GM21619 (cell line): ENCODE data around the gene ITGB6.
A peak's percentile ranks its signal among the peaks of the same experiment; 100 is the strongest.

ENCODE experiments used
- ATAC-seq: cut with Tn5 transposase; IDR thresholded peaks from one replicate; pipeline ENCODE4 v1.9.1; 2021; ENCODE audit not compliant: unreplicated experiment

The ITGB6 gene, protein sequence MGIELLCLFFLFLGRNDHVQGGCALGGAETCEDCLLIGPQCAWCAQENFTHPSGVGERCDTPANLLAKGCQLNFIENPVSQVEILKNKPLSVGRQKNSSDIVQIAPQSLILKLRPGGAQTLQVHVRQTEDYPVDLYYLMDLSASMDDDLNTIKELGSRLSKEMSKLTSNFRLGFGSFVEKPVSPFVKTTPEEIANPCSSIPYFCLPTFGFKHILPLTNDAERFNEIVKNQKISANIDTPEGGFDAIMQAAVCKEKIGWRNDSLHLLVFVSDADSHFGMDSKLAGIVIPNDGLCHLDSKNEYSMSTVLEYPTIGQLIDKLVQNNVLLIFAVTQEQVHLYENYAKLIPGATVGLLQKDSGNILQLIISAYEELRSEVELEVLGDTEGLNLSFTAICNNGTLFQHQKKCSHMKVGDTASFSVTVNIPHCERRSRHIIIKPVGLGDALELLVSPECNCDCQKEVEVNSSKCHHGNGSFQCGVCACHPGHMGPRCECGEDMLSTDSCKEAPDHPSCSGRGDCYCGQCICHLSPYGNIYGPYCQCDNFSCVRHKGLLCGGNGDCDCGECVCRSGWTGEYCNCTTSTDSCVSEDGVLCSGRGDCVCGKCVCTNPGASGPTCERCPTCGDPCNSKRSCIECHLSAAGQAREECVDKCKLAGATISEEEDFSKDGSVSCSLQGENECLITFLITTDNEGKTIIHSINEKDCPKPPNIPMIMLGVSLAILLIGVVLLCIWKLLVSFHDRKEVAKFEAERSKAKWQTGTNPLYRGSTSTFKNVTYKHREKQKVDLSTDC

DNA sequence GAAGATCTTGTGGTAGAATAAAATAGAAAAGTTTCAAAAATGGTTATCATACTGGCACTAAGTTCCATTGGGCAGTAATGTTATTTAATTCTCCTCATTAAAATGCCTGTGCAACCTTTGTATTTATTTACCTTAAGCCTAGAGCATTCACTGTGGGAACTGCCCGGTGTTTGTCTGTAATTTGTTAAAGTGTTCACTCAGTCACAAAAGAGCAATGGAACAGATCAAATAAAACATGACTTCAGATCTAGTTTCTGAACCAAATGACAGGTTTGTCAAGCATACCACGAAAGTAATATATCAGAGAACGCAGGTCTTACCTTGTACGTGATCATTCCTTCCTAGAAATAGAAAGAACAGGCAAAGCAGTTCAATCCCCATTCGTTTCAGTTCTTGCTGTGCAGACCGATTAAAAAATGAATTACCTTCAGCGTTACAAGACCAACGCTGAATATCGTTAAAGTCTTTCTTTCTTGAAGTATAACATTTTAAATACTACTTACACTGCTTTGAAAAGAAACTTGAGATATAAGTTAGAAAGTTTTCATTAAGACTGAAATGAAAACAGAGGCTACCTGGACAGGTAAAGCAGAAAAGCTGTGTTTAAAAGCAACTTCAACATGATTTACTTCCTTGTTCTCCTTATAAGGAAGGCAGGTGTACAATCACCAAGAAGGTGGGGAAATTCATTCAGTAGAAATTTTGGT is at the start of gene ITGB6:
Gene ITGB6 (minus strand): TSS at position 590 of the 707 bp plus-strand sequence. CDS start 209 bp downstream, at position 381.
- ATAC-seq, result no peak

DNA sequence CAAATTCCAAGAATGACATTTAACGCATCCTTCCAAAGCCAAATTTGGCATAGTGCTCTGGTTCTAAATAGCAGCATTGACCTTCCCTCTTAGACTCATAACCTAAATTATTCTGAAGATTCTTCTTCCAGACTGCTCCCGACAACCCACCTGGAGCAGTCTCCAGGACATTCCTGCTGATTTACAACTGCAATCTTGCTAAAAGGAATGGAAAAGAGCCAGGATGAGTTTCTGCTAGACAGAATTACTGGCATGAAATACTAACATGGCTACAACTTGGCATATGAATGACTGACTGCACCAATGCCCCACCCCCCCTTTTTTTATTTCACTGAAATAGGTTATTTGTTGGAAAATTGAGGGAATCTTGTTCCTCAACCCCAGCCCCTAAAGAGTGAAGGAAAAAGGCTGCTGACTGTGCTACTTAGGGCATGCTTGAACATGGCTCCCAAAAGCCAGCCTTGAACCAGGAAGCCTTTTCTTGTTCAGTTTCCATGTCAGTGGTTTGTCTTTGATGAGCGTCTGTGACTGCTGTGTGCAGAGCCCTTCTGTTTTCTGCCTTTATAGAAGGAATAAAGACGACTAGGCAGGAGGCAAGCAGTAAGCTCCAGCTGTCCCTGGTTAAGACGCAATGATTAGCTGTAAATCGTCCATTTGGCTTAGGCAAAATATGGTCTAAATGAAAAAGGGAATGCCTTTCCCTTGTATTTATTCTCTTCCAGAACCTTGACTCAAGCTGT is 47.4 kb upstream of the ITGB6 start:
- ATAC-seq, result no peak

DNA sequence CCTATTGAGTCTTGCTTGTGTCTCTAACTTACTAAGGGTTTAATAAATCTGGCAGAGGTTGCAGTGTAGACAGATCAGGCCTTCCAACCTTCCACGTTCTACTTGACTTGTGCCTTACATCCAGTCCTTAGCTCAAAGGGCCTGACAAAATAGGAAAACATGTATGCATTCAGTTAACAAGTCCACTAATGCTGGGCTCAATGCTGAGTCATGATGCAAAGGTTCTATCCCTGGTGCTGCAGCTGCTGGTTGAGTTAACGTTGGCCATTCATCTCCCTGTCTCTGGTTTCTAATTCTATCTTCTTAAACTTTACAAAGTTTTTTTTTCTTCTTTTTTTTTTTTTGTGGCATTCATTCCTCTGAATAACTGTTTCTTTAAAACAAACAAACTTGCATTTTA is 46.3 kb upstream of the ITGB6 start:
- no peak for ATAC-seq

DNA sequence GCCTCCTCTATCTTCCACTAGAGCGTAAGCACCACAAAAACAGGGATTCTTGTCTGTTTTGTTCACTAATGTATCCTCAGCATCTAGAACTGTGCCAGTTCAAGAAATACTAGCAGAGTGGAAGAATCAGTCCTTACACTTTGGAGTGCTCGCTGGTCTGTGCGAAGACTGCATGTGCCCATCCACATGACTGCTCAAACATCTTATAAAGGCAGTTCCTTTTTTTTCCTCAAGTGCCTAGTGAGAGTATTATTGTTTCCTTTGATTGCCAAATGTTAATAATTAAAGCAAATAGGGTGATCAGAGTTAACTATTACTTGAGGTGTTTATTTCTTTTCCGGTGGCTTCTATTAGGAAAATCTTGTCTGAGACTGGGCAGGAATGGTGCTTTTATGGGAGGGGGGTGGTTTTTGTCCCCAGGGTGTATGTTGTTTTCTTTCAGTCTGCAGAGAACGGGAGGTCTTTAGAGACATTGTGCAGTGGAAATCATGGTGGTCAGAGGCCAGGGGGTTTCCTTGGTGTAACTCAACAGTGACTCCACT is 45.6 kb upstream of the ITGB6 start:
- no peak for ATAC-seq

DNA sequence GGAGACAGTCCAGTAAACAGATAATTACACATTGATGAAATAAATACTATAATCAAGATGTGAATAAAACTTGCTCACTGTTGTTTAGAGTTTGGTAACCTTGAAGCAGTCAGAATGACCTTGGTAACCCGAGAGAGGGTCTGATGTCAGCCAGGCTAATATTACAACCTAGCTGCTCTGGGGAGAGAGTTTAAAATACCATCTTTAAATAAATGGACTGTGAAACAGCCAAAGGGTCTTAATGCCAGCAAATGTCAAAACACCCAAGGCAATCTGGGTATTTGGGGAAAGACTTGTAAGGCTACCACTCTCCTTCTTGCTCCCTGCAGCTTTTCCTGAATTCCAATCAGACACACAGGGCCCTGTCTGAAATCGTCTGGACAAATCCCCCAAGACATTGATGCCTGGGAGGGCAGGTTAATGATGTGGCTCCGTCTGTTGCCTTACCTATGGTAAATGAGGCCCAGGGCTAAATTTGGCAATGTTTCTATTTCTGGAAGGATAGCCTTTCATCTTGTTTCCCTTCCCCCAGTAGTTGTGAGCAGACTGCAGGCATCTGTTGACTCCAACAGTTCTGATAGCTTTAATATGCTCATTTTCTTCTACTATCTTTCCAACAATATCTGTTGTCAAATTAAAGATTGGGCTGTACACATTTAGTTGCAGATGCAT is 43.0 kb upstream of the ITGB6 start:
- ATAC-seq, result no peak

DNA sequence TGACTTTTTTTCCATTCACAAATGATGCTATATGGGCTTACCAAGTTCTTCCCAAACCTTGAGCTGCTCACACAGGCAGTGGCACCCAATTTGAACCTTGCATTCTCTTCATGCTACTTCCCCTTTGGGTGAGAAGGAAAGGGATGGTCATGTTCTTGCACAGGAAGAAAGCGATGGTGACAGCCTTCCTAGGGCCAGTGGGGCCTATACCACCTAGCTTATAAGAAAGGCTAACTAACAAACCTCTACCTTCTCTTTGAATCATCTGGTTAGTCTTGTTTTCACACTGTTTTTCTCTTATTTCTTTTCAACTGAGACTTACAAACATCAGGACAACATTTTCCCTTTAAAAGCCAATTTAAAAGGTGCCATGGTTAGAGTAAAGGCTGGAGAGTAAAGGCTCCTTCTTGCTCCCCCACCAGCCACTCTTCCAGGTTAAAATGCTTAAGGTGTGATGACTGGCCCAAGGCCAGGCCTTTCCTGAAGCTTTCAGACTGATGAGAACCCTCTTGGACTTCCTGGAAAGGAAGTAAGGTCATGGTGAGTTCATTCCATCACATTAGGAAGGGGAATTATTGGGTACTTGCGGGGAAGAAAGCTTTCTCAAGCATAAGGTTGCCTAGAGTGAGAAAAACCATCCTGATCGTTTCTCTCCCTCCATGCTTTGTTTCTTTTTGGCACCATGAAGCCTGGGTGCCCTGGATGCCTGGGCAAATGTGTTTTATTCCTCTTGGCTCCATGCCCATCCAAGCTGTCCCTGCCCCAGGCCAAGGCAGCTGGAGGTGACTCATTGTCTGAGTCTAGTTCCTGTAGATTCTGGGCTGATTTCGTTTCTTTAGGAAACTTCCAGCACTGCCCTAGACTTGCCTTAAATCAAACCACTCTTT is 41.4 kb upstream of the ITGB6 start:
- no peak for ATAC-seq

DNA sequence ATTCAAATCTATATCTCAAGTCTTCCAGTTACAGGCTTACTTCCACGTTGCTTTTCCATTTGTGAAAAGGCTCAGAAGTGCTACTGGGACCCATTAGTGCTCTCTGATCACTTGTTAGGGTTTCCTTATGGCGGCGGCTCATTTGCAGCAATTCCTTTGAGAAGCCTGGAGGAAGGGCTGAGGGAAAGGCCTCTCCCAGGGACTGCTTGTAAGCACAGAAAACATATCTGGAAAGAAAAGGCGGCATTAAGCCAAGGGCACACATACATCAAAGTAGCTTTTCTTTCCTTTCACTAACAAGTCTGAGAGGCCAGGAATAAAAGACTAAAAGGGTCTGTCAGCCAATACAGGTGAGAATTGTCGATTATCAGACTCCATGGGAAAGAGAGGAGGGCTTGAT is 39.4 kb upstream of the ITGB6 start:
- ATAC-seq, result no peak

DNA sequence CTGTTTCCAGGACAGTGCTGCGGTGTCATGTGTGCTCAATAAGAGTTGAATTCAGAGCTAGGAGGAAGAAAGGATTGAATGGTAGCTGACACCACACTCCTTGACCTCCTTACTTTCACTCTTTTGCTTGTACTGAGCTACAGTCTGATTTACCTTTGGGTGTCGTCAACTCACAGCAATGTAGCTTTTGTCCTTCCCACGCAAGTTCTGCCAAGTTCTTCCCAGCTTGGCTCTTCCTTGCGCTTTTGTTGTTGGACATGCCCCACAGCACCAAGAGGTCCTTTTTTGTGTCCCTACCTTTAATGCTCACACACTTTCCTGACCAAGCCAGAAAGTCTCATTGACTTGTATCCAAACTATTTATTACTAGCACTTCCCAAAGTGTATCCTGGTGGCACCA is 38.3 kb upstream of the ITGB6 start:
- ATAC-seq, result no peak

DNA sequence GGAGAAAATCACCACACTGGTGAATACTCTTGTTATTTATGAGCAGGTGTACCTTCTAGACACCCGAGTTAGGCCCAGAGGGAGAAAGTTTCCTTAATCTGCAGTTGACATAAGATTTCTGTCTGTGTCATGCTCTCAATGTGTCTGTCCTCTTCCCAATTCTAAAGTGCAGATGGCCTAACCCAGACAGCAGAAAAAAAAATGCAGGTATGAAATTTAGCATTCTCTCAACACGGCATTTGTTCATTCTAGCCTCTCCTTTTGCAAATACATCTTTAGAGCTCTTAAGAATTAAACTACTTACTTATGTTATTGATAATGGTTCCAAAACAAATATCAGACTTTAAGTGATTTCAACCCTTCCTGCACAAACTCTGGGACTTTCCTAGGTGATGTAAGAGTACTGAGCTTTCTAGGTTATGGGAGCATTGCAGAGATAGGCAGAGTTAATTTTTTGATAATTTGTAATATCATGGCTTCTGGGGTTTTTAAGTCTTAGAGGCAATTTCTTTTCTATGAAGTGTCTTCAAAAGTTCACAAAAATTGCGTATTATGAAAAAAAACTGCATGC is 32.9 kb upstream of the ITGB6 start:
- no peak for ATAC-seq

DNA sequence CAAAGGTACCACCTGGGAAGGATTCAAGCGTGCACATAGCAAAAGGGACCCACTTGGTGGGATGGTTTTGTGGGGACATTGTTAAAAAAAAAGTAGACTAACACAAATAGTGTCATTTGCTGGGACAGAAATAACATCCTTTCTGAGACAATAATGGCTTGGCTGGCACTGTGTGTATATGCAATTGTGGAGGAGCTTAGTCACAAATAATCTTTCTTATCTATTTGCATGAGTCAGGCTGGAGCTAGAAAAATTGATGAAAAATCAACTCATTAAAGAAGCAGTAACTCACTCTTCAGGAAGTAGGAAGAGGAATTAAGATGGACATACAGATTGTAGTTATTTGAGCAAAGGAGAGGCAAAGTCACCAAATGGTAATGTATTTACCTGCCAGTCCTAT is 29.5 kb upstream of the ITGB6 start:
- ATAC-seq, result no peak

DNA sequence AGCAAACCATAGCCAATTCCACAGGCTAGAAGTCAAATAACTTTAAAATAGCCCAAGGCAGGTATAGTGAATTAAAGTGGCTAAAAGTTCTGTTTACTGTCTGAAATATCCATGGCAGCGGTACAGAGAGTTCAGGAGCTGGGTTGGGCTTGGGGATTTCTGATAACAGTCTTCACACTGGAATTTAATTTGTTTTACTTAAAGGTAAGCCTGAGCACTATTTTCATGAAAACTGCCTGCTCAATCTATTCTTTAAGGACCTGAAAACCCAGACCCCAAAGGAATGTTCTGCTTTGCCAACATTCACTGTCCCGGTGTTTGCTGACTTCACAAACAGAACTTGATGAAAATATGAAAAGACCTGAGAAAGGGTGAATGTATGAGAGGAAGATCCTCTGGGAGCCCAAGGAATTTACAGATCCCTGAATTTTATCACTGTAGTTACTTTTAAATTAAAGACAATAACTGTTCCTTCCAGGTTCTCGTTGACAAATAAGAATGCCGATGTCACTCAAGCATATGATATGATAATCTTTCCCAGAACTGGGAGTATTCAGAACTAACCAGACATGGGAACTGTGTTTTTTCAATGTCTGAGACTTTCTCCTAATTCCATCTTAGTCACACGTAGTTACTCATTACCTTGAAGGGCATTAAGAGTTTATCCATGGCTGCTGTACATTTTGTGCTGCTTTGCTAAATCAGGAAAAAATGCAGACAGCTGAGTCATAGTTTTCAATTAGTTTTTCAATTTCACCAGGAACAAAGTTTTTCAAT is 28.3 kb upstream of the ITGB6 start:
- ATAC-seq, result no peak

DNA sequence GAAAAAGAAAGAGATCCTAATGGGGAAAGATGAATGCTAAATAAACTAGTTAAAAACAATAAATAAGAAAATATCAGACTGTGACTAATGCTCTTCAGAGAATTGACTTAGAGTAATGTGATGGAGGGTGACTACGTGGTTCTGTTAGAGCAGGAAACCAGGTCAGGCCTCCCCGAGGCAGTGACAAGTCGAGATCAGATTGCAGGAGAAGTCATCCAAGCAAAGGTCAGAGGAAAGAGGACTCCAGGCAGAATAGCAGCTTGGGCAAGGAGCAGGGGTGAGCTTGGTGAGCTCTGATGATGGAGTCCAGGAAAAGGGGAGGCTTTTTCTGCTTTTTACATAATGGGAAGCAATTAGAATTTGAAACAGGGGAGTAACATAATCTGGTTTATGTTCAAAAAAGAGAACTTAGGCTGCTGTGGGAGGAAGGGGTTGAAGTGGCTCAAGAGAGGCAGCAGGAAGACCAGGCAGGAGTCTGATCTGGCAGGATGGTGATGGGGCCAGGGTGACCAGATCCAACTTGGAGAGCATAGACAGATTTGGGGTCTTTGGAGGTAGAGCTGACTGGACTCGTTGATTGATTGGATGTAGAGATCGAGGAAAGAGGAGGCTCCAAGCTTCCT is 27.3 kb upstream of the ITGB6 start:
- ATAC-seq, result no peak

DNA sequence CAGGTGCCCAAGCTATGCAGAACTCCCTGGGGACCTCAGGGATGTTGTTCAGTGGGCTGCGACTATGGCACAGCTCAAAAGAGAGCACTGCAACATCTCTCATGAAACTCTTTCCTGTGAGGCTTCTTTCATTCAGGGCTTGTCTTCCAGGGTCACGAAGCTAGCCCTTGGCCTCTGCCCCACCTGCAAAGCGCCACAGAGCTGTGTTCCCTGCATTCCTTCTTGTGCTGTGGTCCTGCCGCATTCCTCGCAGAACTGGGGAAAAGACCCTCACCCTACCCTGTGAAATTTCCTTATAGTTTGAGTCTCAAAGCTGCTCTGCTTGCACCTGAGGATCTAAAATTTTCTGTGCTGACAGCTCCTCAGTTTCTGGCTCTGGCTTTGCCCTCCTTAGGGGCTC is 26.3 kb upstream of the ITGB6 start:
- ATAC-seq, result no peak

DNA sequence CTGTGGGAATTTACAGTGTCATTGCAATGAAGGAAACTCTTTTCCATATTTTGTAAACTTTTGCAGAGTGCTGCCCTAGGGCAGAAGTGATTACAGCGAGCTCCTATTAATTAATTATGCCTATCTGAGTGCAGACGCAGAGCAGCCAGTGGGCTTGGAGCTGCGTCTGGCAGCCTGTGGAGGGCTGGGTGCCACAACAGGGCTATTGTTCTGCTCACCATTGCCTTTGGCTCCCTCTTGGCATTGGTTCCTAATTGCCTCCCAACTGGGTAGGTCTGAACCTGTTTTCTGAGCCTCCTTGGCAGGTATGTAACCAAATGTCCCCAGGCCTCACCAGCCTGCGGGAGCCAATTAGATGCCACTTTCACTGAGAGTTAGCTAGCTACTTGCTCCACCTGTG is 25.6 kb upstream of the ITGB6 start:
- no peak for ATAC-seq

DNA sequence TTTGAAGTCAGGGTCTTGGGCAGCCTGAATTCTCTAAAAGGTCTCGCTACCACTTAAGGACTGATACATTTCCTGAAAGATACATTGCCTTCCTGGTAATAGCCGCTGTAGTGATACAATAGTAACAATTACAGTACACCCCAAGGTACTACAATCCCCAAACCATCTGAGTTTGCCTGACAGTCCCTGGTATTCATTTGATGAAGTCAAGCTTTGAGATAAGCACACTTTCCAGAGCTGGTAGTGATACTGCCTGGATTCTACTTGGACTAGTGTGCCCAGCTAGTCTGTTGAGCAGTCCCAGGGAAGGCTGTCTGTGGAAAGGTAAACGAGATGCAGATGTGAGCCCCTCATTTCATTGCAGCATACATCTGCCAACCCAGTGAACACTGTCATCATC is 24.4 kb upstream of the ITGB6 start:
- peak; percentile 12 for ATAC-seq

DNA sequence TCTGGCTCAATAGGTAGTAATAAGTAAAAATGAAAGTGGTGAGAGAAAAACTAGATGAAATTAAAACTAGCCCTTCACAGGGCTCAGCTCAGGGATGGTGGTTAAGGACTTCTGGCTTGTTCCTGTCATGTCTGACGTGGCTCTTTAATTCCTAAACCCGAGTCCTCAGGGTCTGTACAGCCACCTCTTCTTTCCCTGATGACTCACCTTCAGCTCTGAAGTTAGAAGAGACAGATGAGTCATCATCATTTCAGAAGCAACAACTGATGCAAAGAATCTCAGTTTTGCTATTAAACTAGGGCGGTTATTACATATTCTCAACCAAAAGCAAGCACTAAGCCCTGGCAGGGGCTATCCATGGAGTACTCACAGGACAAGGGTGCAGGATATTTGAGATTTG is 24.0 kb upstream of the ITGB6 start:
- ATAC-seq, result peak; percentile 95

DNA sequence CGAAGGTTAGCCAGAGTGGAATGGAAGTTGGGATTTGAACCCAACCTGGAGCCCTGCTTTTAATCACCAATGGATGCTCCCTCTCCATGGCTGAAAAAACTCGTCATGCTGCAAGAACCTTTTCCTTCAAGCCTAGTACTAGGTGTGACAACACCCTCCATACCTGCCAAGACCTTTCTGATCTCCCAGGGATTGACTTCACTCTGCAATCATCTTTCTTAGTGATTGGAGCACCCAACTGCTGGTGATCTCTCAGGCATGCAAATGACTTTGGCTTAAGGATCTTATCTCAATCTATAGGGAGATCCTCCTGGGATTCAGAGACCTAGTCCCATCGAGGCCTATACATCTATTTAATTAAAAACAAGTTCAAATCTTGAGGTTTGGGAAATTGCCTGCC is 23.5 kb upstream of the ITGB6 start:
- ATAC-seq, result no peak
